Activated T-cell treated with anti-CD3 and anti-CD28 coated beads for 48 hours (primary cell): Measurements from ENCODE around the gene KIF17.
"Not testable (repeated sequence)": the region's sequence is repeated elsewhere in the genome, so short reads cannot be mapped to it uniquely, and the experiment has no call there.

Source experiments
- DNase-seq: peaks from one replicate; pipeline ENCODE4 v3.0.0-alpha.2; 2020; ENCODE audit warnings: low read depth

Gene KIF17

GRCh38 chr1:20686883-20687725 is 30.7 kb downstream of the KIF17 start:
- no peak for DNase-seq

DNA sequence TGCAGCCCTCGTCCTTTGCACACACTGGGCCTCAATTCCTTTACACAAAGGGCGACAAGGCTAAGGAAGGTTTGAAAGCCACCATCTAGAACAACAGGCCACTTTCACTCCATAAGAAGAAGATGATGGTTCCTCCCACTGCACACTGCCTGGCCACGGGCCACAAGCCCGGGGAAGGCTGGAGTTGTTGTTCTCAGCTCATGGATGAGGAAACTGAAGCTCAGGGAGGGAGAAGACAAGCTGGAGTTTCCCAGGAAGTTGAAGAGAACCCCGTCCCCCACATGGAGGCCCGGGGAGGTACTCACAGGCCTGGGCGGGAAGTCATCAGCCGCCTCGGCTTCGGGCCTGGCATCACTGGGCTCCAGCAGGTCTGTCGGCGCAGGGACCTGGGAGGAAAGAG is 32.1 kb downstream of the KIF17 start:
- no peak for DNase-seq

- DNase-seq, result no peak
Measured at GRCh38 chr1:20685099-20685662, 32.6 kb downstream of the KIF17 start.

DNA sequence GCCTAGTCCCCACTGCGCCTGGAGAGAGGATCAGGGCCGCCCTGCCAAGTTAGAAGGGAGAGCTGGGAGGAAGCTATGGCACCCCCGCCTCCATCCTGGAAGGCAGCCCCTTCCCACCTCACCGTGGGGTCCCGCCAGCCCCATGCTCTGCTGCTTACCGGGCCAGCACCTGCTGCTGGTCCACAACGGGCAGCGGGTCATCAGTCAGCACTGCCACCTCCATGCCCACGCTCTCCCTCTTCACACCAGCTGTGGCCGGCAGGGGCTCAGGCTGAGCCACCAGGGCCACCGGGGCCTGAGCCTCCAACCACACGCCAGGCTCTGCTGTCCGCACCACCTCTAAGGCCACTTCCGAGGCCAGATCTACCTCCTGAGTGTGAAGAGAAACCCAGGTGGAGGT is 33.2 kb downstream of the KIF17 start:
- no peak for DNase-seq

DNA sequence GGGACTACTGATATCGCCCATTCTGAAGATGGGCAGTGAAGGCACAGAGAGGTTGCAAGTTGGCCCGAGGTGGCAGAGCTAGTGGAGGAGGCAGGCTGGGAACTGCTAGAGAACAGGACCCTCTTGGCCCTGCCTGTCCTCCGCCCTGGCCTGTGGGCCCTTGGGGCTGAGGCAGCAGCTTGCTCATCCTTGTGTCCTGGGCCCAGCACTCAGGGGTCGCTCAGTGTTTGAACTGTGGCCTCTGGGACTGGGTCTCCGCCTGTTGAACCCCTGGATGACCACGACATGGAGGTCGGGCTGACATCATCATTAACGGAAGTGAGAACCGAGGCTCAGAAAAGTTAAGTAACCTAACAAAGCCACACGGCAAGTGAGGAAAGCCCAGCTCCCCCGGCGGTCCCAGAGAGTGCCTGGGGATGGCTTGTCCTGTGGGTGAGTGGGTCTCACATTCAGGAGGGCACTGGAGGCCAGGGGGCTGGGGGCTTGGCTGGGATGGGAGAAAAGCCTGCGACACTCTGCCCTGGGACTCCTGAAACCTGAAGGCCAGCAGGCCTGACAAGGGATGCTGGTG is 33.7 kb downstream of the KIF17 start:
- no peak for DNase-seq

DNA sequence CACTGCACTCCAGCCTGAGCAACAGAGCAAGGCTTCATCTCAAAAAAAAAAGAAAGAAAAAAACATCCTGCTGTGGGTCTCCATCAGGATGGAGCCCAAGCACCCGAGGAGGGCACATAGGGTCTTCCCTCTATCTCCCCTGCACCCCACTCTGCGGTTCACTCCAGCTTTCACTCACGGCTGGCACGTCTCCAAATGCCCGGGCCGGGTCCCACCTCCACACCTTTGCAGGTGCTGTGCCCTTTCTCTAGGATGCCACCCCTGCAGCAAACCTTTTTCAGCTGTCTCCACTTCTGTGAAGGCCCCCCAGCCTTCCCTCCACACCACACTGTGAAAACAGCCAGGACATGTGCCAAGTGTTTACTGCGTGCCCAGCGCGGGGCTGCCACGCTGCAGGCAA is 34.2 kb downstream of the KIF17 start:
- DNase-seq, result no peak

DNA sequence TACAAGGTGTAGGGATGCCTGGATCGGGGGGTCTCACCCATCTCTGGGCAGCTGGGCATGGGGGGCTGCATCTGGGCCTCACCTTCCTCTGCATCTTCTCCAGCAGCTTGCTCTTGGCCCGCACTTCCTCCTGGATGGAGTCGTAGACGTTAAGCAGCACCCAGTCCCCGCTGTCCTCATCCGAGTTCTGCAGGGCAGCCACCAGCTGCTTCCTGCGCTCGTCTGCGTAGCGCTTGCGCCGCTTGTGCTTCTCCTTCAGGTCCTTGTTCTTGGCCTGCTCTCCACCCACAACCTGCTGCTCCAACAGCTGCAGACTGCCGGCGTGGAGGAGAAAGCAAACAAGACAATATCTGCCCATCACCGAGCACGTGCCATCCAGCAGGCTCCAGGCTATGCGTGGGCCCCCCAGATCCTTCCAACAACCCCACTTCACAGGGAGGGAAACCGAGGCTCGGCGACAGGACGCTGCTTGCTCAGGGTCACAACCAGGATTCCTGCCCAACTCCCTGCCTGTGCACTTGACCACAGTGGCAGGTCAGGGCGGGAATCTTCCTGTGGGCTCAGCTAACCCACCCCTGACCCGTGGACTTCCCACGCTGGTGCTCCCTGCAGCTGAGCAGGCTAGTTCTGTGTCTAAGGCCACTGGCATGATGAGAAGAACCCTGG is 35.1 kb downstream of the KIF17 start:
- DNase-seq, result no peak

GRCh38 chr1:20681999-20682398 is 35.8 kb downstream of the KIF17 start:
- no peak for DNase-seq

DNA sequence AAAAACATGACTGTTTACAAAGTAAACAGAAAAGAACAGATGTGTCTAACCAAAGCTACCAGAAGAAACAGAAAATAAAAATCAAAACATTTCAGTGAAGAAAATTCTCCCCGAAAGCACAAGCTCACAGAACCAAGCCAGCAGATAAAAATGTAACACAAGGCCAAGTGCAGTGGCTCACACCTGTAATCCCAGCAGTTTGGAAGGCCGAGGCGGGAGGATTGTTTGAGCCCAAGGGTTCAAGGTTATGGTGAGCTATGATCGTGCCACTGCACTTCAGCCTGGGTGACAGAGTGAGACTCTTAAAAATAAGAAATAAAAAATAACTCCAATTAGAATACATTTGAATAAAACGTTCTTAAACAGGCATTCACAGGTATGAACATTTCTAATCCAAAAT is 37.5 kb downstream of the KIF17 start:
- DNase-seq, result no peak

- no peak for DNase-seq
Measured at GRCh38 chr1:20678599-20678998, 39.2 kb downstream of the KIF17 start.

DNA sequence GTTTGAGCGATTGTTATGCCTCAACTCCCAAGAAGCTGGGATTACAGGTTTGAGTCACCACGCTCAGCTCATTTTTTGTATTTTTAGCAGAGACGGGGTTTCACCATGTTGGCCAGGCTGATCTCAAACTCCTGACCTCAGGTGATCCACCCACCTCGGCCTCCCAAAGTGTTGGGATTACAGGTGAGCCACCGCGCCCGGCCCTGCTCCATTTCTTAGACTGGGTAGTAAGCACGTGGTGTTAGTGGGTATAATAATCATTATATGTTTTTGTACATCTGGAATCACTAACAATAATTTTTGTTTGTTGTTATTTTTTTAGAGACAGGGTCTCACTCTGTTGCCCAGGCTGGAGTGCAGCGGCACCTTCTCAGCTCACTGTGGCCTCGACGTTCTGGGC is 44.2 kb downstream of the KIF17 start:
- not testable (repeated sequence) for DNase-seq

GRCh38 chr1:20672265-20672632 is 45.6 kb downstream of the KIF17 start:
- DNase-seq, result no peak

GRCh38 chr1:20670936-20671335 is 46.9 kb downstream of the KIF17 start:
- no peak for DNase-seq

DNA sequence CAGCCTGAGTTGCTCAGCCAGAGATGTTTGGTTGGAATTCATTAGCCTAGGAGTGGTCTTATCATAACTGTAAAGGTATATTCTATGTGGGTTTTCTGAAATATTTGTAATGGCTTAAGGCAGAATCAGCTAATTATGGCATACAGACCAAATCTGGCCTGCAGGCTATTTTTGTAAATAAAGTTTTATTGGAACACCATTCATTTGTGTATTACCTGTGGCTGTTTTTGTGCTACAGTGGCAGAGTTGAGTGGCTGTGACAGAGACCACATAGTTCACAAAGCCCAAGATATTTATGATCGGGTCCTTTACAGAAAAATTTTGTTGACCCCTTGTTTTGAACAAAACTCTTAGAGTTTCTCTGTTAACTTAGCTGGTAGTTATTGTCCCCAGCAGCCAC is 49.2 kb downstream of the KIF17 start:
- no peak for DNase-seq

GRCh38 chr1:20666804-20667203 is 51.0 kb downstream of the KIF17 start:
- no peak for DNase-seq

DNA sequence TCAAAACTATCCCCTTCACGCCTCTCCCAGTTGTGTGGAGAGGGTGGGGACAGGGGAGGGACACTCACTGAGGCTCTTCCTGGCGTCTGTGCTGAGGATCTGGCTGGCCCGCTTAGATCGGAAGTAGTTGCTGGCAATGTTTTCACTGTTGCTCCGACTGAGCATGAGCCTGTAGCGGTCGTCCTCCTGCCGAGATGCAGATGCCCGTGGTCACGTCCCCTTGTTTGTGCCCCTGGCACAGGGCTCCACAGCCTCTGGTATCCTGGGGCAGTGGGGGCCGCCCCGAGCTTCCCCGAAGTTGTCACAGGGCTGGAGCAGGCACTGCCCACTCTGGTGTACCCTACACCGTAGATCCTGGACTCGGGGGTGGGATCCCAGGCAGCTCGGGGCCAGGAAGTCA is 51.7 kb downstream of the KIF17 start:
- no peak for DNase-seq

DNA sequence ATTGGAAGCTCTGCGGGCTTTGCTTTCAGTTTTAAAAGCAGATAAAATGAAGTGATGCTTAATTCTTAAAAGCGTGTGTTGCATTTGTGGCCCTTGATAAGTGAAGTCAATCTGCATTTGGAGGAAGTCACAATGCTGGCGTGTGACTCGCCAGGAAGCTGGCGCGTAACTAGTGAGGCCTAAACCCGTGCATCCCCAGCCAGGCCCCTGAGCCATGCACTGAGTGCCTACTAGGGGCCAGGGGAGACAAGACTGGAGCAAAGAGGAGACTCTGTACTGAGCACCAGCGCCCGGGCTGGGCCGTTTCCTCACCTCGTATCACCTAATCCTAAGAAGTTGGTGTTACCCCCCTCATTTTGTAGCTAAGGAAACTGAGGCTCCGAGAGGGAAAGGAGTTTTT is 52.1 kb downstream of the KIF17 start:
- DNase-seq, result no peak

- no peak for DNase-seq
Measured at GRCh38 chr1:20663969-20664715, 53.7 kb downstream of the KIF17 start.

DNA sequence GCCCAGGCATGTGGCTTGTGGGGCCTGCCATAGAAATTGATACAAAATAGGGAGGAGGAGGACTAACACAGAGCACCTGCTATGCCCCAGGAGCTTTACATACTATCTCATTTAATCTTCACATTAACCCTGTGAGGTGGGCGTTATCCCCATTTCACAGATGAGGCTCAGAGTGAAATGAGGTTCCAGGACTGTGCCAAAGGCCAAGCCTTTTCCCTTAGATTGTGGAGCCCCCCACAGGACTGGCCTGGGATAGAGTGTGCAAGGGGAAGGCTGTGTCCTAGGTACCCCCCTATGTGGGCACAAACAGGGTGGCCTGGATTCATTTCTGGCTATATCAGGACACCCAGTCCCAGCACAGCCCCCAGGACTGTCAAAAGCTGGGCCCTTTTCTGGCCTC is 54.4 kb downstream of the KIF17 start:
- DNase-seq, result no peak

- DNase-seq, result no peak
Measured at GRCh38 chr1:20662110-20662475, 55.7 kb downstream of the KIF17 start.

GRCh38 chr1:20661207-20662109 is 56.3 kb downstream of the KIF17 start, which contains the start of gene DDOST:
DDOST (minus strand) TSS chr1:20661369; CDS start chr1:20661350, 19 bp downstream.
- DNase-seq, result peak; percentile 96
